GM04503 (cell line): ENCODE results near the gene FAM237A.

Experiments used
- DNase-seq: peaks from one replicate; pipeline ENCODE4 v3.0.0-alpha.2; 2012; ENCODE audit warnings: low read depth

The FAM237A gene

DNA sequence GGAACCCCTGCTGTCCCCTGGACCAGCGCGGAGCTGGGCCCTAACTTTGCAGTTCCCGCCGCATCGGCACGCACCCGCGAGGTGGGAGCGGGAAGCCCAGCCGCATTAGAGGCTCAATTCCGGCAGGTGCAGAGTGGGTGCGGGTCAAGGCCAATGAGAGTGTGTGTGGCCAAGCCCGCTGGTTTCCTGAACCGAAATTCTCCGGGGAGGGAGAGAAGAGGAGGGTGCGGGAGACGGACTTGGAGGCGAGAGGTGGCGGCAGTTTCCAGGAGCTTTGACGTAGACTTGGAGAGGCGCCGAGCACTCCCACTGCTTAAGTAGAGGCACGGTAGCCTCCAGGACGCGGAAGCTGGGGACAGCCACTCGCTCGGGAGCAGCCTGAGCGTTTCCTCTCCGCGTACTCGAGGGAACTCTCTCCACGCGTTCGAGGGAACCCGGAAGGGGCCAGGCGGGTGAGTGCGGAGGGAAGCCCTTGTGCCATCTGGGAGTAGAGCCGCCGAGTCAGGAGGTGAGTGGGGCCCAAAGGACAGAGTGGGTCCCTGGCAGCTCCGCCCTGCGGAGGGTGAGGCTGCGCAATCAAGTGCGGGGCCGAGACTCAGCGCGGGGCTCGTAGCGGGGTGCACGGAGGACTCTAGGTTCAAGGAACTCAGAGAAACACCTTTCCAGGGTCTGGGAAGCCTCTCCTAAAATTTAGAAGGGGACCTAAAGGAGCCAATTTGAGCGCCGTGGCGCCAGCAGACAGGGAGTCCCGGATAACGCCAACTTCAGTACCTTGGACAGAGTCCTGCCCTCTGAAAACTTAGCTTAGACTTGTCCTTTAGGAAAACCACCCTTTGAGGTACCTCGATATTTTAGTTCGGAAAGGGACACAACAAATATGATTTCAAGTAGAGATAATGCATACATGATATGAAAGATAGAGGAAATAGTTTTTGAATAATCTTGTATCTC lies at the start of gene FAM237A:
Gene FAM237A, plus strand, starts transcription at position 413 of the 951 bp plus-strand sequence. CDS start 1,750 bp downstream, outside the sequence.
- DNase-seq = peak; percentile 3

DNA sequence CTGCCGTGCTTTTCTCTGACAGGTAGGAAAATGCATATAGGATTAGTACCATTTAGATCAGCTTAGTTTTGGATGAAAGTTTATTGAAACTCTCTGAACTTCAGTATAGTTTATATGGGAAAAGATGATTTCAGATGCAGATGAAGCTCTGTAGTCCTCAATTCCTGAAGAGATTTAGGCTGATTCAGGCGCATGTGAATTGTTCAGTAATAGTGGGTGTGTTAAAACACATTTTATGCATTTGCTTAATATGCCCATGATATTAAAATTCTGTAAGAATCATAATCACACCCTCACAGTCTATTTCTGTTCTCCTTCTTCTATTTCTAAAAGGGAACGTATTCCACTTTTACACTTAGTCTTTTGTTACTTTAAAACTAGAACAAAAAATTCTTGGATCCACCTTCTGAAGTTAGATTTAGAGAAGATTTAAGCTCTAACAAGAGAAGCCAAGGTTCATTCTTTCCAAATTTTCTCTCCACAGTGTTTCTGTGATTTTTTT lies 44.5 kb upstream of the FAM237A start:
- no peak for DNase-seq

- DNase-seq = no peak
Observed at GRCh38 chr2:206603243-206603642, 39.0 kb upstream of the FAM237A start.

DNA sequence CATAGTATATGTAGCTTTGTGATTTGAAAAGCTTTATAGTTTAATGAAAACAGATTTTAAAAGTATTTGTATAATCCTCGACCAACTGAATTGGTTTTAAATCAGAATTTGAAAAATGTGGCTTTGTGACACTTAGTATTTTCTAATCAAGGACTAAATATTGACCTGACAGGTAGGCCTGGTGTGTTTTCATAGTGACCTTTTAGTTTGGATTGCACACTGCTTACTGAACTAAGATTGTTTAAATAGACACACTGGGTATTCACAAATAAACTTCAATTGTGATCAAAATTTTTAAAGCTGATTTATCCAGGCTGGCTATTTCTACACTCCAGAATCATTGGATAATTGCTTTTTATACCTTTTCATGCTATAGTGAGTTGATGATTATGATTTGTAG lies 31.8 kb upstream of the FAM237A start:
- DNase-seq = no peak

GRCh38 chr2:206611191-206611590 lies 31.1 kb upstream of the FAM237A start:
- DNase-seq = no peak

DNA sequence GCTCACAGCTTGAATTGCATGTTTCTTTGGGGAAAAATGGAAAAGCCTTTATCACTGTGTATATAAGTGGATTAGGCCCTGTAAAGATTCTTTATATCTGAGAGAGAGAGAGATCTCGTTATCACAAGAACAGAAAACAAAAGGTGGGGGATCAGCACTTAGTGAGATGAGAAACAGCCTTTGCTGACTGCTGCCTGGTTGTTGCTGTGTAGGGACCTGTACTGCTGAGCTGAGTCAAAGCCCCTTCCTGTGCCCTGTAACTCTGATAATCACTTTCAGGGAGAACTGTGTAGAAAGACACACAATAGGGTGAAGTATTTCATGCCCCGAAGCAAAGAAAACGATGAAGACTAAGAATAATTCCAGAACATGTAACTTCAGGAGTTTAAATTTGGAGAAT lies 30.6 kb upstream of the FAM237A start:
- DNase-seq = no peak

GRCh38 chr2:206614811-206615210 lies 27.5 kb upstream of the FAM237A start:
- no peak for DNase-seq

- no peak for DNase-seq
Observed at GRCh38 chr2:206615417-206616089, 26.7 kb upstream of the FAM237A start.

- DNase-seq = no peak
Observed at GRCh38 chr2:206616151-206616550, 26.1 kb upstream of the FAM237A start.

DNA sequence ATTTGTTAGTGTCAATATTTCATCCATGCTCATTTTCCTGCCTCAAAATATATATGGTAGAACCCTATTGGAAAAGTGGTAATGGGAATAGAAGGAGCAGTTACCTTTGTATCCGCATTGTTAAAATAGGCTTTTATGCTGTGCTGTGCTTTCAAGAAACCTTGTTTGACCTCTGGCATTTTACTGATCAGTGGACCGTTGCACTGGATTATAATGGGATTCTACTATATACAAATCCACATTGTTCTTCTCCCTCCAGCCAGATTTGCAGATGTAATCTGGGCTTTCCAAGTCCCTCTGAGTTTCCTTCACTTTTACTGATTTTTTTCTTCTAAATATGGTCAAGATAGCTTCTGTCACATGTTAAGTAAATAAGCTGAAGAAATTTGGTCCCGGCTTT lies 23.3 kb upstream of the FAM237A start:
- no peak for DNase-seq

DNA sequence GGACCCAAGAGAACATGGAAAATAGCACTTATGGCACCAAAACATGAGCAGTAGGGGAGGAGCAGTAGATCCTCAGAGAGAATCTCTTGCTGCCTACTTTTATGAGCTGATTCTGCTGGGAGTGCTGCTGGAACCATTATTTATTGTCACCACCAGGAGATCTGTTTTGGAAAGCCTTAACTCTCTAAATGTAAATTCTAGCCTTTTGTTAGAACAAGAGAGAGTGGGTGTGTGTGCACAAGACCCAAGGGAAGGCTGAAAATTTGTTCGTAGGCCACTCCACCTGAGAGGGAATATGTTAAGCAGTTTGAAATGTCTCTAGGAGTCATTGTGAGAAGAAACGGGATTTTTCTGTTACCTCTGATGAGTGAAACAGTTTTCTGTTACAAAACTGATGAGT lies 16.2 kb upstream of the FAM237A start:
- DNase-seq = no peak

- no peak for DNase-seq
Observed at GRCh38 chr2:206627632-206628031, 14.7 kb upstream of the FAM237A start.

DNA sequence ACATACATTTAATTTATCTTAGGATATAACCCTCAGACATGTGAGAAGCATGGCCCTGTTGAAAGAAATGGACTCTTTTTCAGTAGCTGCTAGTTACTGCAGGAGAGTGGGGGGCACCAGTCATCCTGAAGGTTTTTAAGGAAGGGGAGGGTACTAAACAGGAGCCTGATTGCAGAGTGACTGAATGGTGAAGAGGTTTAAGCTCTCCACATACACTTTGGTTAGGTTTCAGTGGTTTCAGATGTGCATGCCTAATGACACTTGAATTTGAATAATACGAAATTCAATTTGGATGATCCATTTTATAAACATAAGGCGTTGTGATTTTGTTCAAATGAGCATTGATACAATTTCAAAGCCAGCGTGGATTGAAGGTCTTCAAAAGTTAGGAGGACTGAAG lies 10.9 kb upstream of the FAM237A start:
- DNase-seq = no peak

DNA sequence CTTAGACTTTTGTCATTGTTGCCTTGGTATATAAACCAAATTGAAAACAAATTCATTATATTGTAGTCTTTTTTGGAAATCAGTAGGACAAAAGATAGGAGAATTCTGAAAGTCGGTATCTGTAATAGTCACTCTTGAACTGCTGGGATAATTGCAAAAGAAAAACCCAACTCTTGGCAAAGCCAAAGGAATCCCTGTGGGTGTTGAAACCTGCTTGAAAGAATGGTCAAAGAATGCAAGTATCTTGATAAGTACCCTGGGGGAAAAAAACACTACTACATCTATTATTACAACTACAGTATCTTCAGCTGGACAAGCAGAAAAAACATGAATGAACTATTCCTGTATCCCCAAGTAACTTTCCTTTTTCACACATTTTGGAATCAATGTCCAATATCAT lies 7.3 kb upstream of the FAM237A start:
- no peak for DNase-seq

DNA sequence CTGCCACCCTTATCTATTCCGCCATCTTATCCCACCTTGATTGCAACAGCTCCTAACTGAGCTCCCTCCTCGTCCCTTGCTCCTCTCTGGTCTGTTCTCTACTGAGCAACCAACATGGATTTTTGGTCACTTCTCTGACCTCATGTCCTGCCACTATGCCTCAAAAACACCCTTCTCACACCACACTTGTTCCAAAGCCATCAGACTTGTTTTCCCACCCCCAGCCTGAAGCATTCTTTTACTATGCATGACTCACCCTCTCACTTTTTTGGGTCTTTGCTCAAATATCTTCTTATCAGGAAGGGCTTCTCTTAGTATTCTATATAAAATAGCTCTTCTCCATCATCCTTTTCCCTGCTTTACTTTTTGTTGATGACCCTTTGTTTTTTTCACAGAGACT lies 2.7 kb upstream of the FAM237A start:
- no peak for DNase-seq

GRCh38 chr2:206641226-206641625 lies 1.1 kb upstream of the FAM237A start:
- DNase-seq = no peak

DNA sequence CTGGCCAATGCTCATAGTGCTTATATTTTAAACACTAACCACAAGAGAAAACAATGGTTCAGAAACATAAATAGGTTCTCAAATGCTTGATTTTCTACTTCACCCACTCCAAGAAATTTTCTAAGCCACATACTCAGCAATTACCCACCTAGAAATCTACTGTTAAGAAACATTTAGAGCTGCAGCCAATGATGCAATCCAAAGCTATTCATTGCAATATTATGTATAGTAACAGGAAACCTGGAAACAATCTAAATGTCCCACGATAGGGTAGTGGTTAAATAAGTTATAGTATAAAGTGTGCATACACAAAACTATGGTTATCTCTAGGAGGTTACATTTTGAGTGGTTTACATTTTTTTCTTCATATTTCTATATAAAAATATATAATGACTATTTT lies 5.7 kb downstream of the FAM237A start:
- no peak for DNase-seq

- DNase-seq = no peak
Observed at GRCh38 chr2:206657087-206657486, 14.8 kb downstream of the FAM237A start.

GRCh38 chr2:206665251-206665650 lies 23.0 kb downstream of the FAM237A start:
- no peak for DNase-seq

GRCh38 chr2:206670531-206671319 lies 28.4 kb downstream of the FAM237A start:
- DNase-seq = no peak

DNA sequence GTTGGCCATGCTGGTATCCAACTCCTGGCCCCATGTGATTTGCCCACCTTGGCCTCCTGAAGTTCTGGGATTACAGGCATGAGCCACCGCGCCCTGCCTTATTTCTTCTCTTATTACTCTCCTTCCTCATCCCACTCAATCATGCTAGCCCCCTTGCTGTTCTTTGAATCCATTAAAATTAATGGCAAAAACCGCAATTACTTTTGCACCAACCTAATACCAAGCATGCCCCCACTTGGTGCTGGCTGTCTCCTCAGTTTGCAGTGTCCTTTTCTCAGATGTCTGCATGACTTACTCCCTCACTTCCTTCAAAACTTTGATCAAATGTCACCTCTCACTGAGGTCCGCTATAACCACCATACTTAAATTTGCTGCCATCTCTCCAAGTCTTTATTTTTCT lies 41.3 kb downstream of the FAM237A start:
- DNase-seq = no peak

DNA sequence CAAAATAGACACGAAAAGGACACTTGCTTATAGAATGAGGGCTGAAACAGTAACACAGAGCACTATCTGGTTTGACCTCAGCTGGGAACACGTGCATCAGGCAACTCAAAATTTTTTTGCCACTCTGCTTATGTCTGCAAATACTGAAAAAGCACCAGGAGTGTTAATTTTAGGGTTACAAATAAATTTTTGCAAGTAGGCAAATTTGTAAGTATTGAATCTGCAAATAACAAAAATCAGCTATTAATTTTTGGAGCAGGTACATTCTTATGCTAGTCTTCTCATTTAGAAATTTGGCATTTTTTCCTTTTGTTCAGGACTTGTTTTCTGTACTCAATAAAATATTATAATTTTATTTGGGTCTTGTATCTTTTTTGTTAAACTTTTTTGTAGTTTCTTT lies 46.2 kb downstream of the FAM237A start:
- DNase-seq = no peak
